HG02981 (cell line): ENCODE results near the gene CCDC7.
"Not testable (repeated sequence)": the region's sequence is repeated elsewhere in the genome, so short reads cannot be mapped to it uniquely, and the experiment has no call there.

Experiments
- ATAC-seq: cut with Tn5 transposase; IDR thresholded peaks from one replicate; pipeline ENCODE4 v1.9.1; 2021; ENCODE audit warnings: mild to moderate bottlenecking, moderate library complexity; ENCODE audit not compliant: unreplicated experiment

Gene CCDC7

DNA sequence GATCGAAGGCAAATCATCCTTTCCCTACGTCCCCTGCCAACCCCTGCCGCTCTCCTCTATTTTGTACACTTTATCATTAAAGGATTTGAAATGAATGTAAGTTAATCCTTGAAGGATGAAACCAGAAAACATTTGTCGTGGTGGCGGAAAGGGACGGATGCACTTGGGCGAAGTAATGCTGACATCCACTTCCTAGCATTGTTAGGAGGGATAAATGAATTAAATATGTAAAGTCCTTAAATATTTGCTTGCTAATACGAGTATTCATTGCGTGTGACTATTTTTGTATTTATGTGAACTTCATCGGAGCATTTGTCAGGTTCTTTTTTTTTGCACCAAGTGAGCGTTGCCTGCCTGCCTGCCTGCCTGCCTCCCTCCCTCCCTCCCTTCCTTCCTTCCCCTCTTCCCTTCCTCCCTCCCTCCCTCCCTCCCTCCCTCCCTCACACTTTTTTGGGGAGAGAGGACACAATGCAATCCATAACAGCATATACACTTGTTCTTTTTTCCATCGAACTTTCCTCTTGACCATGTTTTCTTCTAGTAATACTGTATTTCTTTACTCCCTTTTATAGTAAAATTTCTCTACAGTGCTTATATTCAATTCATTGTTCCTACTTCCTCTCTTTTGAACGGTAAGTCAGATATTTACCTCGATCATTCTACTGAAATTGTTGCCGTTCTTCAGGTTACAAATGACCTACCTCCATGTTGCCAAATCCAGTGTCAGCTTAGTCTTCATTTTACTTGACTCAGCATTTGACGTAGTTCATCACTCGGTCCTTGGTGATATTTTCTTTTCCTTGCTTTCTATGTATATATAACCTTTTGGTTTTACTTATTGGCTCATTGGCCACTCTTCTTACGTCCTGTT lies 831 bp downstream of the CCDC7 start:
- ATAC-seq = no peak

DNA sequence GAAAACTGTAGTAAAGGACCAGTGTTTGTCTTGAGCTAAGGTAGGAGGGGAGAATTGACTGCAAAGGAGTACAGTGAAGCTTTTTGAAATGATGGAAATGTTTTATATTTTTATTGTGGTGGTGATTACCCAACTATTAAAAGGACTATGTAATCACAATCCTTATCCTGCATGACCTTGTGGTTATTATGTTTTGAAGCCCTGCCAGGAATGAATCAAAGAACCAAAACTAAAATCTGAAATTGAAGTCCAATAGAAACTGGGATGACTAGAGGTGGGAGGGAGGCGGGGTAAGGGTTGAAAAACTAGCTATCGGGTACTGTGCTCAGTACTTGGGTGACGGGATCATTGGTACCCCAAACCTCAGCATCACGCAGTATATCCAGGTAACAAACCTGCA lies 8.2 kb downstream of the CCDC7 start:
- no peak for ATAC-seq

DNA sequence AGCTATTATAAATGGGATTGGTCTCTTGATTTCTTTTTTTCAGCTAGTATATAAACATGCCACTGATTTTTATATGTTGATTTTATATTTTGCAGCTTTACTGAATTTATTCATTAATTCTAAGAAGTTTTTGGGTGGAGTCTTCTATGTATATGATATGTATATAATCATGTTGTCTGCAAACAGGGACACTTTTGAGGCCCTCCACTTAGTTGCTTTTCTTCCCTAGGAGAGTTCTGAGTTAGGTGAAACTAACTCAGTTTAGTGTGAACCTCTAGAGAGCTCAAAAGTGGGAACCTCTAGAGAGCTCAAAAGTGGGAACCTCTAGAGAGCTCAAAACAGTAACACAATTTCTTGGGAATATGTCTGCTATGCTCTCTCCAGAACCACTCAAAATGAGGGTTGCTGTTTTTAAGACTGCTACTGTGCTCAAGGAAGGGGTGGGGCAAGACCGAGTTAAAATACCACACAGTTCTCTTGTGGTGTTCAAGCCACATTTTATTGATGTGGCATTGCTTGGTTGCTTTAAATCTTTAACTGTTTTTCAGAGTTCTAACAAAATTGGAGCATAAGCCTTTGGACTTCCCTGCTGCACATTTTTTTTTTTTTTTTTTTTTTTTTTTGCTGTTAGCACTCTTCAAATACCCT lies 13.2 kb downstream of the CCDC7 start:
- no peak for ATAC-seq

GRCh38 chr10:32461203-32461602 lies 15.3 kb downstream of the CCDC7 start:
- no peak for ATAC-seq

DNA sequence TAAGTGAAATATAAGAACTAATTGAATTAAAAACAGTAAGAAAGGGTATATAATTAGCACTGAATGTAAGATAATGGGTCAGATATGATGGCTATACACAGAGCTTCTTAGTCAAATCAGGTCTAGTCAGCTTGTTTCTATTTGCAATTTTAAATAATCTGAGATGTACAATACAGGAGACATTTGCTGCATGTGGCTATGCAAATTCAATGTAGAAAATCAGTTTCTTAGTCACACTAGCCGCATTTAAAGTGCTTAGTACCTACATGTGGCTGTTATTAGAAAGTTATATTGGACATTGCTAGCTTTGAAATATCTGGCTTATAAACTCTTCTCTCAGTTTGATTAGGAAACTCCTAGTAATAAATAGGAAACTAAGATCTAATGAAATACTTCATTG lies 25.3 kb downstream of the CCDC7 start:
- no peak for ATAC-seq

- no peak for ATAC-seq
These were observed 31.6 kb downstream of the CCDC7 start for GRCh38 chr10:32477499-32477898.

DNA sequence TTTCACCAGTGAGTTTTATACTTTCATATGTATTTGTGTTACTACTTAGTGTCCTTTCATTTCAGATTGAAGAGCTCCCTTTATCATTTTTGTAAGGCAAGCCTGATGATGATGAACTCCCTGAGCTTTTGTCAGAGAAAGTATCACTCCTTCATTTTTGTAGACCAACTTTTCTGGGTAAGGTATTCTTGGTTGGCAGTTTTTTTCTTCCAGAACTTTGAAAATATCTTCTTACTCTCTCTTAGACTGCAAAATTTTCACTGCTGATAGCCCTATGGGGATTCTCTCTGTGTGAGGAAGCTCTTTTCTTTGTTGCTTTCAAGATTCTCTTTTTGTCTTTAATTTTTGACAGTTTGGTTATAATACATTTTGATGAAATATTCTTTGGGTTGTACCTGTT lies 35.7 kb downstream of the CCDC7 start:
- ATAC-seq = no peak

- not testable (repeated sequence) for ATAC-seq
These were observed 37.1 kb downstream of the CCDC7 start for GRCh38 chr10:32483019-32483502.

DNA sequence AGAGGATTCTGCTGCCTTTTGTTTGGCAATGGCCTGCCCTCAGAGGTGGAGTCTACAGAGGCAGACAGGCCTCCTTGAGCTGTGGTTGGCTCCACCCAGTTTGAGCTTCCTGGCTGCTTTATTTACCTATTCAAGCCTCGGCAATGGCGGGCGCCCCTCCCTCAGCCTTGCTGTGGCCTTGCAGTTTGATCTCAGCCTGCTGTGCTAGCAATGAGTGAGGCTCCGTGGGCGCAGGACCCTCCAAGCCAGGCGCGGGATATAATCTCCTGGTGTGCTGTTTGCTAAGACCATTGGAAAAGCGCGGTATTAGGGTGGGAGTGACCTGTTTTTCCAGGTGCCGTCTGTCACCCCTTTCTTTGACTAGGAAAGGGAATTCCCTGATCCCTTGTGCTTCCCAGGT lies 42.1 kb downstream of the CCDC7 start:
- not testable (repeated sequence) for ATAC-seq

- no peak for ATAC-seq
These were observed 43.2 kb downstream of the CCDC7 start for GRCh38 chr10:32489158-32489557.

DNA sequence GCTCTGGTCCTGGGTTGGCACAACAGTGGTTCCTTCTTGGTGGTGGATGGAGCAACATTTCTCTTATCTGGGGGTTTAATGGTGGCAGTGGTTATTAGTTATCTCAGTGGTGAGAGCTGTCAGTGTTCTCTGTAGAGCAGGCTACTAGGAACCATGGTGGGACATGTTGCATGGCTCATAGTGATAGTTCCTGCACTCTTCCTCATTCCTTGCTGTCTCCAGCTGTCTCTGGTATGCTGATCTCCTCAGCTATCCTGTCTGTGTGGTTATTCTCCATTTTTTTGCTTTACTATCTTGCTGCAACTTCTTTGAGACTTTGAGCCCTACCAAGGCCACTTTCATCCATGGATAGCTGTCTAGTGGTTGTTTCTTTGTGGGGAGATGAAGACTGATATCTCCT lies 44.0 kb downstream of the CCDC7 start:
- no peak for ATAC-seq

DNA sequence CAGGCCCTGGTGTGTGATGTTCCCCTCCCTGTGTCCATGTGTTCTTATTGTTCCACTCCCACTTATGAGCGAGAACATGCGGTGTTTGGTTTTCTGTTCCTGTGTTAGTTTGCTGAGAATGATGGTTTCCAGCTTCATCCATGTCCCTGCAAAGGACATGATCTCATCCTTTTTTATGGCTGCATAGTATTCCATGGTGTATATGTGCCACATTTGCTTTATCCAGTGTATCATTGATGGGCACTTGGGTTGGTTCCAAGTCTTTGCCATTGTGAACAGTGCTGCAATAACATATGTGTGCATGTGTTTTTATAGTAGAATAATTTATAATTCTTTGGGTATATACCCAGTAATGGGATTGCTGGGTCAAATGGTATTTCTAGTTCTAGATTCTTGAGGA lies 48.6 kb downstream of the CCDC7 start:
- not testable (repeated sequence) for ATAC-seq

- not testable (repeated sequence) for ATAC-seq
These were observed 54.2 kb downstream of the CCDC7 start for GRCh38 chr10:32500136-32500535.

DNA sequence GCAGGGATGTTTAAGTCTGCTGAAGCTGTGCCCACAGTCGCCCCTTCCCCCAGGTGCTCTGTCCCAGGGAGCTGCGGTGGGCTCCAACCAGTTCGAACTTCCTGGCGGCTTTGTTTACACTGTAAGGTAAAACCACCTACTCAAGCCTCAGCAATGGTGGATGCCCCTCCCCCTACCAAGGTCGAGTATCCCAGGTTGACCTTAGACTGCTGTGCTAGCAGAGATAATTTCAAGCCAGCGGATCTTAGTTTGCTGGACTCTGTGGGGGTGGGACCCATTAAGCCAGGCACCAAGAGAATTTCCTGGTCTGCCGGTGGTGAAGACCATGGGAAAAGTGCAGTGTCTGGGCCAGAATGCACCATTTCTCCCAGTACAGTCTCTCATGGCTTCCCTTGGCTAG lies 56.0 kb downstream of the CCDC7 start:
- ATAC-seq = no peak

DNA sequence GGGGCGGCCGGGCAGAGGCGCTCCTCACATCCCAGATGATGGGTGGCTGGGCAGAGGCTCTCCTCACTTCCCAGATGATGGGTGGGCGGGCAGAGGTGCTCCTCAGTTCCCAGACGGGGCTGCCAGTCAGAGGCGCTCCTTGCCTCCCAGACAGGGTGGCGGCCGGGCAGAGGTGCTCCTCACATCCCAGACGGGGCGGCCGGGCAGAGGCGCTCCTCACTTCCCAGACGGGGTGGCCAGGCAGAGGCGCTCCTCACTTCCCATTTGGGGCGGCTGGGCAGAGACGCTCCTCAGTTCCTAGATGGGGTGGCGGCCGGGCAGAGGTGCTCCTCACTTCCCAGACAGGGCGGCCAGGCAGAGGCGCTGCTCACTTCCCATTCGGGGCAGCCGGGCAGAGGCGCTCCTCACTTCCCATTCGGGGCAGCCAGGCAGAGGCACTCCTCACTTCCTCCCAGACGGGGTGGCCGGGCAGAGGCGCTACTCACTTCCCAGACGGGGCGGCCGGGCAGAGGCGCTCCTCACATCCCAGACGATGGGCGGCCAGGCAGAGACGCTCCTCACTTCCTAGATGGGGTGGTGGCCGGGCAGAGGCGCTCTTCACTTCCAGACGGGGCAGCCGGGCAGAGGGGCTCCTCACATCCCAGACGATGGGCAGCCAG lies 60.0 kb downstream of the CCDC7 start:
- ATAC-seq = not testable (repeated sequence)

DNA sequence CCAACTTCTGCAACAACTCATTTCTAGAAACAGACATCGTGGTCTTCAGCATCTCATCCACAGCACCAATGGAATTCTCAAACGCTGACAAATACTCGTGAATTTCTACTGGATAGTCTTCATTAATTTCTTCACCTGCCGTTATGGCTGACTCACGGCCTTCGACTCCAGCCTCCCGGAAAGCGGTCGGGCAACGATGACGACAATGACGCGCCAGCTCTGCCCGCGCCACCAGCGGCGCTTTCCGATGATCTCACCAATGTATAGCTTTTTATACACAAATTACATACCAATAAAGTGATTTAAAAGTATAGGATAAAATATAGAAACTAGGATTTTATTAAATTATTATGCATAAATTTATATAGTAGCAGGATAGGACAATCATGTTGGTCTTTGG lies 65.7 kb downstream of the CCDC7 start:
- ATAC-seq = no peak

- no peak for ATAC-seq
These were observed 70.9 kb downstream of the CCDC7 start for GRCh38 chr10:32516567-32517495.

GRCh38 chr10:32530231-32530630 lies 84.3 kb downstream of the CCDC7 start:
- ATAC-seq = no peak

- ATAC-seq = no peak
These were observed 92.3 kb downstream of the CCDC7 start for GRCh38 chr10:32538256-32538655.

GRCh38 chr10:32540691-32541470 lies 94.9 kb downstream of the CCDC7 start:
- ATAC-seq = no peak
